Skeletal muscle satellite cell (primary cell): ENCODE measurements around the gene MAP4.
"Not testable (repeated sequence)": the region's sequence is repeated elsewhere in the genome, so short reads cannot be mapped to it uniquely, and the experiment has no call there.

ENCODE experiments used
- H3K27me3 ChIP-seq: 2 replicates; pipeline ENCODE4 v1.7.0; 2013; ENCODE audit warnings: low read length; ENCODE audit not compliant: control insufficient read depth, insufficient read depth
- H3K36me3 ChIP-seq: 2 replicates; pipeline ENCODE4 v1.7.0; 2013; ENCODE audit warnings: mild to moderate bottlenecking, control low read depth, low read length; ENCODE audit not compliant: insufficient read depth
- H3K4me1 ChIP-seq: 2 replicates; pipeline ENCODE4 v1.7.0; 2013; ENCODE audit warnings: low read length; ENCODE audit not compliant: control insufficient read depth, insufficient read depth
- H3K4me2 ChIP-seq: 2 replicates; pipeline ENCODE4 v1.7.0; 2013; ENCODE audit warnings: mild to moderate bottlenecking, low read length
- H3K4me3 ChIP-seq: 2 replicates; pipeline ENCODE4 v1.7.0; 2013; ENCODE audit warnings: low read length
- H3K9ac ChIP-seq: 2 replicates; pipeline ENCODE4 v1.7.0; 2013; ENCODE audit warnings: mild to moderate bottlenecking, low read depth, low read length, moderate library complexity
- H3K9me3 ChIP-seq: replicated peaks from 2 replicates; pipeline ENCODE4 v1.7.0; 2013; ENCODE audit warnings: mild to moderate bottlenecking, control low read depth, low read length

The MAP4 gene

DNA sequence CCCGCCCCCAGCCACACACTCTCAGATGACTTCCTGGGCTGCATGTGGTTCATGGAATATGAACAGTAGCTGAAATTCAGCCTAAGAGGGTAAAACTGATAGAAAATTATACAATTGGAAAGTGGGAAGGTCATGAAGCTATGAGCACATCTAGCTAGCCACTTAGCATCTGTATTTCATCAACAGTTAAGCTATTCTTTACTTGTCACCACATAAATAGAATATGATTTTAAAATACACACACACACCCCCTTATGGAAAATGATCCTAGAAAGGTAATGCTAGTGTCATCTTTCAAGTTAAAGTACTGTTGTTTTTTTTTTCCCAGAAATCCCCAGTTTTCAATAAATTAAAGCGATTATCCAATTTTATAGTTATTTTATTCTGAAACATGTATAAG, 3.6 kb downstream of the MAP4 start:
- Histone ChIP-seq H3K36me3 (no peaks in the 10 kb centered on the region), H3K9ac (peak overlapping the region; percentile 12), H3K4me1 (peaks cover 47% of the 10 kb centered on the region)

DNA sequence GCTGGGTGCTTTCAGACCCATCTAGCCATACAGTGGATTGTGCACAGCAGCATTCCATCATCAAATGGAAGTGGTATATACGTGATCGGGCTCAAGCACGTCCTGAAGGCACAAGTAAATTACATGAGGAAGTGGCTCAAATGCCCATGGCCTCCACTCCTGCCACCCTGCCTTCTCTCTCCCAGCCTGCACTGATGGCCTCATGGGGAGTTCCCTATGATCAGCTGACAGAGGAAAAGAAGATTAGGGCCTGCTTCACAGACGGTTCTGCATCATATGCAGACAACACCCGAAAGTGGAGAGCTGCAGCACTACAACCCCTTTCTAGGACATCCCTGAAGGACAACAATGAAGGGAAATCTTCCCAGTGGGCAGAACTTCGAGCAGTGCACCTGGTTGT, 8.2 kb downstream of the MAP4 start:
- H3K4me2 ChIP-seq, H3K4me3 ChIP-seq, H3K27me3 ChIP-seq, H3K36me3 ChIP-seq, H3K9me3 ChIP-seq, H3K9ac ChIP-seq: not testable (repeated sequence)
- H3K4me1 ChIP-seq, result peaks cover 12% of the 10 kb centered on the region

More for the DNA sequence above, 3.6 kb downstream of the MAP4 start:
- Histone ChIP-seq H3K9me3 (no peaks in the 10 kb centered on the region), H3K27me3 (no peaks in the 10 kb centered on the region), H3K4me2 (peak overlapping the region; percentile 43), H3K4me3 (no peak overlapping the region)

DNA sequence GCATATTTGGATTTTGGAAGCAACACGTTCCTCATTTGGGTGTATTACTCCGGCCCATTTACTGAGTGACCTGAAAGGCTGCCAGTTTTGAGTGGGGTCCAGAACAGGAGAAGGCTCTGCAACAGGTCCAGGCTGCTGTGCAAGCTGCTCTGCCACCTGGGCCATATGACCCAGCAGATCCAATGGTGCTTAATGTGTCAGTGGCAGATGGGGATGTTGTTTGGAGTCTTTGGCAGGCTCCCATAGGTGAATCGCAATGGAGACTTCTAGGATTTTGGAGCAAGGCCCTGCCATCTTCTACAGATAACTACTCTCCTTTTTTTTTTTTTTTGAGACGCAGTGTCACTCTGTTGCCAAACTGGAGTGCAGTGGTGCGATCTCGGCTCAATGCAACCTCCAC, 8.9 kb downstream of the MAP4 start:
- not testable (repeated sequence) for H3K9me3 ChIP-seq, H3K27me3 ChIP-seq, H3K9ac ChIP-seq, H3K4me1 ChIP-seq, H3K4me2 ChIP-seq, H3K4me3 ChIP-seq, H3K36me3 ChIP-seq

DNA sequence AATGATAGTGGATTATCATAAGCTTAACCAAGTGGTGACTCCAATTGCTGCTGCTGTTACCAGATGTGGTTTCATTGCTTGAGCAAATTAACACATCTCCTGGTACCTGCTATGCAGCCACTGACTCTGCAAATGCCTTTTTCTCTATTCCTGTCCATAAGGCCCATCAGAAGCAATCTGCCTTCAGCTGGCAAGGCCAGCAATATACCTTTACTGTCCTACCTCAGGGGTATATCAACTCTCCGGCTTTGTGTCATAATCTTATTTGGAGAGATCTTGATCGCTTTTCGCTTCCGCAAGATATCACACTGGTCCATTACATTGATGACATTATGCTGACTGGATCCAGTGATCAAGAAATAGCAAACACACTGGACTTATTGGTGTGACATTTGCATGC, 9.4 kb downstream of the MAP4 start:
- H3K4me2 ChIP-seq, H3K36me3 ChIP-seq, H3K9me3 ChIP-seq, H3K4me1 ChIP-seq, H3K4me3 ChIP-seq, H3K27me3 ChIP-seq, H3K9ac ChIP-seq: not testable (repeated sequence)

DNA sequence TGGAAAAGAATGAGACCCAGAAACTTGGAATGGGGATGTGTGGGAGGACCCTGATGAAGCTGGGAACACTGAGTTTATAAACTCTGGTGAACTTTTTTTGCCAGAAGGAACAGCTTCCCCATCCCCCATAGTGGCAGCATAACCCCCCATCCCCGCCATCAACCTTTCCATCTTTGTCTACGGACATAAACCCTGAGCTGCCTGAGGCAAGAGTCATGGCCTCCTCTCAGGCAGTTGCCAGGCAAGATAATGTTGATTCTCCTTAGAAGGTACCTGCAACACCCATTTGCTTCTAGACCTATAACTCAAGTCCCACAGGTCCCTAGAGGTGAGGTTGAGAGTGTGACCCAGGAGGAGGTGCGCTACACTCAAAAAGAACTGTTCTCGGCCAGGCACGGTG, 11.5 kb downstream of the MAP4 start:
- Histone ChIP-seq H3K9ac (no peak overlapping the region), H3K9me3 (no peaks in the 10 kb centered on the region), H3K4me2 (no peak overlapping the region), H3K27me3 (no peaks in the 10 kb centered on the region), H3K36me3 (peaks cover 3% of the 10 kb centered on the region), H3K4me3 (no peak overlapping the region), H3K4me1 (no peaks in the 10 kb centered on the region)

DNA sequence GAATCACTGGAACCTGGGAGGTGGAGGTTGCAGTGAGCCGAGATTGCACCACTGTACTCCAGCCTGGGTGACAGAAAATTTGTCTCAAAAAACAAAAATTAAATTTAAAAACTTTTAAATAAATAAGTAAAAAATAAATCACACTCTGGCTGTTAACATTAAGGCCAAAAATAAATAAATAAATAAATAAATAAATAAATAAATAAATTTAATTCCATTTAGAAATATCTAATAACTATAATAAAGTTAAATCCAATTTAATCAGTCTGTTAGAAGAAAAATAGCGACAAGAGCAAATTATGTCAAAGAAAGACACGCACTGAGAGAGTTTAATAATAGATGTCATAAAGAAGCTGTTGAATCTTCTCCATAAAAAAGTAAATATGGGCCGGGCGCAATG, 13.4 kb downstream of the MAP4 start:
- no peak overlapping the region for H3K4me3 ChIP-seq
- H3K36me3 ChIP-seq, result peaks cover 9% of the 10 kb centered on the region
- no peaks in the 10 kb centered on the region for H3K4me1 ChIP-seq
- no peaks in the 10 kb centered on the region for H3K27me3 ChIP-seq
- no peak overlapping the region for H3K9ac ChIP-seq
- H3K9me3 ChIP-seq, result no peaks in the 10 kb centered on the region
- no peak overlapping the region for H3K4me2 ChIP-seq

DNA sequence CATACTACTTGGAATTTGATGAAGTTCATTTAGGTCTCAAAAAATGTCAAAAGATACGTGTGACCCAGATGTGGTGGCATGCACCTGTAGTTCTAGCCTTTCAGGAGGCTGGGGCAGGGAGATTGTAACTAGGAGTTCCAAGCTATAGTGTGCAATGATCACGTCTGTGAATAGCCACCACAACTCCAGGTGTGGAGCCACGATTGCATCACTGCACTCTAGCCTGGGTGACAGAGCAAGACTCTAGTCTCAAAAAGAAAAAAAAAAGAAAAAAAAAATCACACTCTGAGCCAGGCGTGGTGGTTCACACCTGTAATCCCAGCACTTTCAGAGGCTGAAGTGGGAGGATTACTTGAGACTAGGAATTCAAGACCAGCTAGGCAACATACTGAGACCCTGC, 14.2 kb downstream of the MAP4 start:
- no peaks in the 10 kb centered on the region for H3K4me1 ChIP-seq
- H3K4me2 ChIP-seq, result no peak overlapping the region
- H3K36me3 ChIP-seq, result peaks cover 9% of the 10 kb centered on the region
- no peak overlapping the region for H3K9ac ChIP-seq
- no peak overlapping the region for H3K4me3 ChIP-seq
- no peaks in the 10 kb centered on the region for H3K27me3 ChIP-seq
- no peaks in the 10 kb centered on the region for H3K9me3 ChIP-seq

DNA sequence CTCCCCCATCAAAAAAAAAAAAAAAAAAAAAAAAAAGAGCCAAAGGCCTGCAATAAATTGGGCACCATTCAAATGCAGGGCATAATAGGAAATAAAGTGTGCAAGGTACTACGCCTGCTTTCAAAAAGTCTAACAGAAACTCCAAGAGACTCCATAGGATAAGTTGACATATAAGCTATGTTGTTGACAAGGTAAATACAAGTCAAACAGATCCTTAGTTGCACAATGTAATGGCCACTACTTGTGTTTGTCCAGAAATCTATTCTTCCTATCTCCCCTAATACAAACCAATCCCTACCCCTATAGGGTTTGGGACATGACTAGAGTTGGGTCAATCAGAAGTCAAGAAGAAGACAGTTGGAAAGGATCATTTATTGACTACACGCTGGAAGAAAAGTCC, 16.0 kb downstream of the MAP4 start:
- Histone ChIP-seq H3K9ac (no peak overlapping the region), H3K27me3 (no peaks in the 10 kb centered on the region), H3K4me3 (no peak overlapping the region), H3K9me3 (no peaks in the 10 kb centered on the region), H3K36me3 (peaks cover 21% of the 10 kb centered on the region), H3K4me1 (no peaks in the 10 kb centered on the region), H3K4me2 (no peak overlapping the region)

DNA sequence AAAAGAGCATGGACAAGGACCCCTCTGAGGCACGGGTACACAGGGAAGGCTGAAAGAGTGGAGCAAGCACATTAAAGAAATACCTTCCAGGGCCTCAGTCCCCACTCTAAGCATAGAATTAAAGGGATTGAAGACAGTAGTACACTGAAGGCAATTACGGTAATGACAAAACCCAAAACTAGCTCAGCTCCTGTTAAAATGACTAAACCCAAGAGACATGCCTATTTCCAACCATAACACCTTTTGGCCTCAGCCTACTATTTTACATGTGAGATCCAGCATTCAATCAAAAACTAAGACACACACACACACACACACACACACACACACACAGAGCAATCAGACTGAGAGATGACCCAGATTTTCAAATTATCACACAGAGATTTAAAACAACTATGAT, 19.8 kb downstream of the MAP4 start:
- peaks cover 34% of the 10 kb centered on the region for H3K36me3 ChIP-seq
- no peaks in the 10 kb centered on the region for H3K27me3 ChIP-seq
- H3K4me2 ChIP-seq, result no peak overlapping the region
- no peak overlapping the region for H3K9ac ChIP-seq
- H3K4me3 ChIP-seq, result no peak overlapping the region
- no peaks in the 10 kb centered on the region for H3K9me3 ChIP-seq
- no peaks in the 10 kb centered on the region for H3K4me1 ChIP-seq

DNA sequence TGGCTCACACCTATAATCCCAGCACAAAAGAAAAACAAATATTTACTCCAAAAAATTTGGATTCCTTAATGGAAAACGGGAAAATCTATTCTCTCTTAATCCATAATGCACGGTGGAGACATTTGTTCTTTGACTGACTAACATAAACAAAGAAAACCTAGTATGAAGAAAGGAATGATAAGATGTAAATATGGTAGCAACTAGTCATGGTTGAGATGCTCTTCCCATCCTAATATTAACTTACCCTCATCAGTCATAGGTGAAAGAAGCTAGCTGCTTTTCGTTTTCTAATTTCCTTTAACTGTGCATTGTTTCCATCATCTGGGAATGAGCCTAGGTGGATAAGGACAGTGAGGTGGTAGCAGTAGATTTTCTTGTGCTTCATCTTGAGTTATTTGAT, 22.0 kb downstream of the MAP4 start:
- H3K4me1 ChIP-seq, result peaks cover 4% of the 10 kb centered on the region
- peaks cover 42% of the 10 kb centered on the region for H3K36me3 ChIP-seq
- H3K9ac ChIP-seq, result no peak overlapping the region
- no peaks in the 10 kb centered on the region for H3K9me3 ChIP-seq
- H3K4me3 ChIP-seq, result no peak overlapping the region
- no peak overlapping the region for H3K4me2 ChIP-seq
- no peaks in the 10 kb centered on the region for H3K27me3 ChIP-seq

DNA sequence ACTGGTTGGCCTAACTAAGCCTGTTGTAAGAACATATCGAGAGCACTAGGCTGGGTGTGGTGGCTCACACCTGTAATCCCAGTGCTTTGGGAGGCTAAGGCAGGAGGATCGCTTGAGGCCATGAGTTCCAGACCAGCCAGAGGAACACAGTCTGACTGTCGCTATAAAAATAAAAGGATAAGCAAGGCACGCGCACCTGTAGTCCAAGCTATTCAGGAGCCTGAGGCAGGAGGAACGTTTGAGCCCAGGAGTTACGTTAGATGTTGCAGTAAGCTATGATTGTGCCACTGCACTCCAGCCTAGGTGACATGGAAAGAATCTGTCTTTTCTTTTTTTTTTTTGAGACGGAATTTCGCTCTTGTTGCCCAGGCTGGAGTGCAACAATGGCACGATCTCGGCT, 24.9 kb downstream of the MAP4 start:
- Histone ChIP-seq H3K4me2 (no peak overlapping the region), H3K36me3 (peaks cover 35% of the 10 kb centered on the region), H3K9ac (no peak overlapping the region), H3K9me3 (no peaks in the 10 kb centered on the region), H3K4me3 (no peak overlapping the region), H3K27me3 (no peaks in the 10 kb centered on the region), H3K4me1 (peaks cover 4% of the 10 kb centered on the region)

DNA sequence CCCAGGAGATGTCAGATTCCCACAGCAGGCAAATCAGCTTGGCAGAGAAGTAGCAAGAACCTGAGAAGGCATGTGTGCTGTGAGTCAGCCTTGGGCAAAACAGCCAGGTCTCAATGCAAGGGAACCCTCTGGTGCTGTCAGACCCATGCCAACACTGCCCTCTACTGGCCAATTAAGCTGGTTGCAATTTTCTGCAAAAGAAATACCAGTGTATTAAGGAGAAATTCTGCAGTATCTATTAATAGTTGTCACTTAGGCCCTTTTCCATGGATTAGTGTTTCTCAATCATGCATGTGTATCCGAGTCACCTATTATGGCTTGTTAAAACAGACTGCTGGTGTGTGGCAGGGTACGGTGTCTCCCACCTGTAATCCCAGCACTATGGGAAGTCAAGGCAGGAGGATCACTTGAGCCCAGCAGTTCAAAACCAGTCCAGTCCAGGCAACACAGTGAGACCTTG, 26.2 kb downstream of the MAP4 start:
- peaks cover 13% of the 10 kb centered on the region for H3K4me1 ChIP-seq
- no peaks in the 10 kb centered on the region for H3K9me3 ChIP-seq
- H3K9ac ChIP-seq, result no peak overlapping the region
- H3K4me3 ChIP-seq, result no peak overlapping the region
- H3K4me2 ChIP-seq, result no peak overlapping the region
- H3K27me3 ChIP-seq, result no peaks in the 10 kb centered on the region
- peaks cover 22% of the 10 kb centered on the region for H3K36me3 ChIP-seq
